ENCODE data around the gene SEPTIN2. TPM values are rescaled to one million over a fixed set of nuclear protein-coding genes. Genes with fewer than 3 reads are reported as not detected.

The SEPTIN2 gene
- polyA plus RNA-seq, 1 donor (not counting 4 experiments of a cell fraction or from before 2014, with no cell fraction given): 644 TPM

GRCh38 chr2:241313543-241314095, 2.1 kb upstream of the SEPTIN2 start:
- H3K4me3 ChIP-seq (ENCODE audit: control insufficient read depth in 2 of 3, extremely low read depth in 1 of 3, insufficient read depth in 2 of 3, low read depth in 1 of 3, low read length in 3 of 3): peak overlapping the region; percentile 86 to 100 (median 89)
- peaks cover 3 to 17% of the 10 kb centered on the region in 2 experiments for H3K36me3 ChIP-seq (ENCODE audit: control insufficient read depth in 2 of 2, extremely low read depth in 1 of 2, insufficient read depth in 2 of 2, low read length in 2 of 2)
- peak overlapping the region; percentile 100 for H3K27ac ChIP-seq (ENCODE audit: control insufficient read depth, insufficient read depth, low read length)
- H3K4me2 ChIP-seq (ENCODE audit: control insufficient read depth, extremely low read depth, insufficient read depth, low read depth, low read length): peak overlapping the region; percentile 98
- peak overlapping the region; percentile 100 for H3K9ac ChIP-seq (ENCODE audit: control insufficient read depth, extremely low read depth, insufficient read depth, low read length)
- dilution Hi-C loops (cut with MboI; ENCODE audit: extremely low pct_ligation_motif_present, low sequenced_read_pairs): no loop called here
- no peaks in the 10 kb centered on the region for H3K27me3 ChIP-seq (ENCODE audit: control insufficient read depth, extremely low read depth, insufficient read depth, low read length)
- DNase-seq (ENCODE audit: low read depth, low spot score): no peak
- no peak for FAIRE-seq
- TF ChIP-seq EZH2 (IDR thresholded peaks at IDR 0.05; ENCODE audit: low read length): no peak
- no peak for TF ChIP-seq CTCF (optimal IDR thresholded peaks at IDR 0.05 in 1 of 3, IDR thresholded peaks at IDR 0.05 in 1 of 3, conservative IDR thresholded peaks at IDR 0.05 in 1 of 3; ENCODE audit: extremely low read depth in 1 of 3, insufficient read depth in 2 of 3, low read length in 3 of 3)
- no peaks in the 10 kb centered on the region for H3K9me3 ChIP-seq (ENCODE audit: control insufficient read depth, low read depth, low read length)
- H3K79me2 ChIP-seq (ENCODE audit: control insufficient read depth, insufficient read depth, low read length): peaks cover 92% of the 10 kb centered on the region
- H3K4me1 ChIP-seq (ENCODE audit: control insufficient read depth, extremely low read depth, insufficient read depth, low read length): peaks cover 63% of the 10 kb centered on the region
- H4K20me1 ChIP-seq (ENCODE audit: control insufficient read depth, extremely low read depth, insufficient read depth, low read length): peaks cover 29% of the 10 kb centered on the region
- peaks cover 2% of the 10 kb centered on the region for H3K9me1 ChIP-seq (ENCODE audit: control insufficient read depth, extremely low read depth, insufficient read depth, low read length)
- H2AFZ ChIP-seq (ENCODE audit: control insufficient read depth, low read length): no peak overlapping the region

- peaks cover 2% of the 10 kb centered on the region for H3K9me1 ChIP-seq (ENCODE audit: control insufficient read depth, extremely low read depth, insufficient read depth, low read length)
- peaks cover 67% of the 10 kb centered on the region for H3K4me1 ChIP-seq (ENCODE audit: control insufficient read depth, extremely low read depth, insufficient read depth, low read length)
- peak overlapping the region; percentile 86 to 100 (median 89) for H3K4me3 ChIP-seq (ENCODE audit: control insufficient read depth in 2 of 3, extremely low read depth in 1 of 3, insufficient read depth in 2 of 3, low read depth in 1 of 3, low read length in 3 of 3)
- H3K79me2 ChIP-seq (ENCODE audit: control insufficient read depth, insufficient read depth, low read length): peaks cover 92% of the 10 kb centered on the region
- dilution Hi-C loops (cut with MboI; ENCODE audit: extremely low pct_ligation_motif_present, low sequenced_read_pairs): no loop called here
- peaks cover 0 to 15% of the 10 kb centered on the region in 2 experiments for H3K36me3 ChIP-seq (ENCODE audit: control insufficient read depth in 2 of 2, extremely low read depth in 1 of 2, insufficient read depth in 2 of 2, low read length in 2 of 2)
- peak overlapping the region; percentile 100 for H3K27ac ChIP-seq (ENCODE audit: control insufficient read depth, insufficient read depth, low read length)
- peak overlapping the region; percentile 64 for H2AFZ ChIP-seq (ENCODE audit: control insufficient read depth, low read length)
- H3K9ac ChIP-seq (ENCODE audit: control insufficient read depth, extremely low read depth, insufficient read depth, low read length): peak overlapping the region; percentile 100
- H4K20me1 ChIP-seq (ENCODE audit: control insufficient read depth, extremely low read depth, insufficient read depth, low read length): peaks cover 21% of the 10 kb centered on the region
- peak overlapping the region; percentile 98 for H3K4me2 ChIP-seq (ENCODE audit: control insufficient read depth, extremely low read depth, insufficient read depth, low read depth, low read length)
- FAIRE-seq: no peak
- no peak for TF ChIP-seq CTCF (optimal IDR thresholded peaks at IDR 0.05 in 1 of 3, IDR thresholded peaks at IDR 0.05 in 1 of 3, conservative IDR thresholded peaks at IDR 0.05 in 1 of 3; ENCODE audit: extremely low read depth in 1 of 3, insufficient read depth in 2 of 3, low read length in 3 of 3)
- no peak for TF ChIP-seq EZH2 (IDR thresholded peaks at IDR 0.05; ENCODE audit: low read length)
- H3K27me3 ChIP-seq (ENCODE audit: control insufficient read depth, extremely low read depth, insufficient read depth, low read length): no peaks in the 10 kb centered on the region
- H3K9me3 ChIP-seq (ENCODE audit: control insufficient read depth, low read depth, low read length): no peaks in the 10 kb centered on the region
- DNase-seq (ENCODE audit: low read depth, low spot score): no peak
Measured at GRCh38 chr2:241314226-241315092, 1.3 kb upstream of the SEPTIN2 start.
